ENCODE results near the gene CDK15.

CDK15 gene

GRCh38 chr2:201858281-201859184 lies 52.2 kb downstream of the CDK15 start:
- DNase-seq (ENCODE audit: low read depth, low spot score), result no peak

GRCh38 chr2:201859949-201860348 lies 53.6 kb downstream of the CDK15 start:
- DNase-seq (ENCODE audit: low read depth, low spot score), result no peak
- H3K27ac ChIP-seq, result no peak overlapping the region

More at GRCh38 chr2:201858281-201859184, 52.2 kb downstream of the CDK15 start:
- H3K27ac ChIP-seq, result no peak overlapping the region

DNA sequence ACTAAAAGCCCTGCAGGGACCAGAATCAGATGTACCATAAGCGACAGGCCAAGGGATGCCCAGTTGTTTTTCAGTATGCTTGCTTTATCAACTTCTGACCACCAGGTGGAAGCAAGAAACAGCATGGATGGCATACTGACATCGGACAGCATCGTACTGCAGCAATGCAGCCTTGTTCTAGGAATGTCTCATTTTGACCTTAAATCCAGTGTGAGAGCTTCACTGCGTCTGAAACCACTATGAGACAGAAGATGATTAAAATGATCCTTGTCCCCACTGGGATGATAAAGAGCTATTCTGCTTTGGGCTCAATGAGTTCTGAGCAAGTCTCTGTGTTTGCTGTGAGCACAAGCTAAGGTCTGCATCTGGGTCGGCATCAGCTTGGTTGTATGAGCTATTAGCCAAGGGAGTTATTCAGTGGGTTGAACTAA lies 54.3 kb downstream of the CDK15 start:
- H3K27ac ChIP-seq, result no peak overlapping the region
- DNase-seq (ENCODE audit: low read depth, low spot score), result no peak

- no peak for DNase-seq (ENCODE audit: low read depth, low spot score)
- H3K27ac ChIP-seq, result no peak overlapping the region
Measured at GRCh38 chr2:201862843-201863242, 56.5 kb downstream of the CDK15 start.

GRCh38 chr2:201866643-201867473 lies 60.5 kb downstream of the CDK15 start:
- H3K27ac ChIP-seq, result no peak overlapping the region
- DNase-seq (ENCODE audit: low read depth, low spot score), result no peak

DNA sequence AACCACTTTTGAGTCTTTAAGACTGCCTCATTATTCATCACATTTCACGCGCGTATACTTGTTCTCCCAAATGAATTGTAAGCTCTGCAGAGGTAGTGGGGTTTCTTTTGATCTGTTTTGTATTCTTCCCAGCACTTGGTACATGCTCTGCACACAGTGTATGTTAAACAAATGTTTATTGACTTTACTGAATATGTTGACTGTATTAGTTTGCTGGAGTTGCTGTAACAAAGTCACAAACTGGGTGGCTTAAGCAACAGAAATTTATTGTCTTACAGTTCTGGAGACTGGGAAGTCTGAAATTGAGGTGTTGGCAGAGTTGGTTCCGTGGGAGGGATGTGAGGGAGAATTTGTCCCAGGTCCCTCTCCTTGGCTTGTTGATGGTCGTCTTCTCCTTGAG lies 65.1 kb downstream of the CDK15 start:
- DNase-seq (ENCODE audit: low read depth, low spot score), result no peak
- no peak overlapping the region for H3K27ac ChIP-seq

GRCh38 chr2:201872591-201872990 lies 66.3 kb downstream of the CDK15 start:
- no peak for DNase-seq (ENCODE audit: low read depth, low spot score)
- H3K27ac ChIP-seq, result no peak overlapping the region

GRCh38 chr2:201879996-201880395 lies 73.7 kb downstream of the CDK15 start:
- DNase-seq (ENCODE audit: low read depth, low spot score), result no peak
- no peak overlapping the region for H3K27ac ChIP-seq

DNA sequence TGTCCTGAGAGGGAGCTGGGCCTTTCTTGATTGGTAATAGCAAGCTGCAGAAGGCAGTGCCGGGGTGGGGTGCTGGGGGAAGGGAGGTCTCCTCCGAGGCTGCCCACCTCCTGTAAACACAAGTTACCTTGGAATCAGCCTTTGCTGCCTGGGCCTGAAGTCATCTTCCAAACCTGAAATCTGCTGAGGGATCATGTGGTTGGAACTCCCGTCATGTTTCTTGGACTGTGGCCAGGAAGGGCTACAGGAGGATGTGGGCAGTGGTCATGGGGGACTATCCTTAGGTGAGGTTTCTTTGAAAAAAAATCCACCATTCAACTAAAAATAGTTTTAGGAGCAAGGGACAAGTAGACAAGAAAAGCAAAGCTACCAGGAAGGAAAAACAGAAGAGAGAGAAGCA lies 74.2 kb downstream of the CDK15 start:
- no peak for DNase-seq (ENCODE audit: low read depth, low spot score)
- no peak overlapping the region for H3K27ac ChIP-seq

DNA sequence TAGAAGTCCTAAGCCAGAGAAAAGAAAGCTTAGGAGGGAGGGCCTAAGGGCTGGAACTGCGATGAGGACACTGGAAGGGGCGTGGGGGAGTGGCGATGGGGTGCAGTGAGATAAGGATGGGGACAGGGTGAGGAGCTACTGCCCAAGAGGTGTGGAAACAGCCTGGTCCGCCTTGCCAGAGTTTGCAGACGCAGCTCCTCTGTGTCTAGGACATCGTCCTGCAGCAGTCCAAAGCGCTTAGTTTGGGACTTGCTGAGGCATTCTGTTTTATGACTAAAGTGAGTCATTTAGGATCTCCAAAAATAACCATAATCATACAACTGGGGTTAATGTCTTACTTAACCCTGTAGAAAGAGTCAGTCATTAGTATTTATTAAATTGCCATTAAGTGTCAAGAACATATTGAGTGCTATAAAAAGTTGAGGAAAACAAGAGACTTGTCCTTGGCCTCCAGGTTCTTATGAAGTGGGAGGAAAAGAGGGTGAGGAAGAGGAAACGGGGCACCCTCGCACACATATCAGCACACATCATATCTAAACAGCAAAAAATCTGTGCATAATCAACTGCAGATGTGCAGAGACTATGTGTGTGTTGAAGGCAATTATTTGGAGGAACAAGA lies 74.8 kb downstream of the CDK15 start:
- no peak for DNase-seq (ENCODE audit: low read depth, low spot score)
- H3K27ac ChIP-seq, result no peak overlapping the region

DNA sequence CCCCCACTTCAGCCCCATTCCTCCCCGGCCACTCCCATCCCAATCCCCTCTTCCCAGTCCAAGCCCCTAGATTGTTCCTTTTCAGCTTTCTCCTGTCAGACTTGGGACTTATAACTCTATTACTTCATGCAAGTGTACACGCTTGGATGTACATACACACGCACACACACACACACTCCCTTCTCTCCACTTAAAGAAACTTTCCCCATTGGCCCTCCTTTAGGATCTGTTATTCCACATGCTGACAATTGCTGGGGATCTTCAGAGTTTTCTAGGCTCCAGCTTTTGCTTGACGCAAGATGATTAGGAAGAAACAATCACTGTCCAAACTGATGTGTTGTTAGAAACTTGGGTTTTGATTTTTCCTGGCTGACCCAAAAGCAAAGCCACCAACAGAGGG lies 75.4 kb downstream of the CDK15 start:
- no peak overlapping the region for H3K27ac ChIP-seq
- no peak for DNase-seq (ENCODE audit: low read depth, low spot score)

DNA sequence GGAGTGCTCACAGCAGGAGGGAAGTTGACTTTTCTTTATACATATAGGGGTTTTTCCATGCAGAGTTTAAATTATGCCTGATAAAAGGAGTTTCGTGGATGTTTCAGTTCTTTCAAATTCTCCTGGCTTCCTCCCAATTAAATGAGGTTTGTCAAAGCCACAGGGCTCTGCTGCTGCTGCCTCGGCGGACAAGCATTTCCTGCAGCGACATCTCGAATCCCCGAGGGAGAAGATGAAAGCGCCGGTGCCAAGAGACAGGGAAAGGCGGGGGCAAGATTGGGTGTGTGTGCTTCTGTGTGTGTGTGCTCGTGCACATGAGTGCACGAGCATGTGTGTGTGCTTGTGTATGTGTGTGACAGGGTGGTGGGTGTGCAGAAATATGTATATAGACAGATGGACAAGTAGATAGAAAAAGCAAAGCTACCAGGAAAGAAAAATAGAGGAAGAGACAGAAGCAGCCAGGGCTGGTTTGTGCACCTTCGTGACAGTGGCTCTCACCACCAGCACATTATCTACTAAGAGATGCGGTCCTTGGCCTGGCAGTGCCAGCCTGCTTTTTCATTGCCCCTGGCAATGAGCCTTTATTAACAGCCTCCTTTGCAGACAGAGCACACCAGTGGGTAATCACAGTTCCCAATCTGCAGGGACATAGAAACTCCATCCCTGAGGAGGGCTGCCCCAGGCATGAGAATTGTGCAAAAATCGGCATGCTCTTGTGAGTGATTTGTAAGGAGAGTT lies 76.2 kb downstream of the CDK15 start:
- no peak overlapping the region for H3K27ac ChIP-seq
- no peak for DNase-seq (ENCODE audit: low read depth, low spot score)

DNA sequence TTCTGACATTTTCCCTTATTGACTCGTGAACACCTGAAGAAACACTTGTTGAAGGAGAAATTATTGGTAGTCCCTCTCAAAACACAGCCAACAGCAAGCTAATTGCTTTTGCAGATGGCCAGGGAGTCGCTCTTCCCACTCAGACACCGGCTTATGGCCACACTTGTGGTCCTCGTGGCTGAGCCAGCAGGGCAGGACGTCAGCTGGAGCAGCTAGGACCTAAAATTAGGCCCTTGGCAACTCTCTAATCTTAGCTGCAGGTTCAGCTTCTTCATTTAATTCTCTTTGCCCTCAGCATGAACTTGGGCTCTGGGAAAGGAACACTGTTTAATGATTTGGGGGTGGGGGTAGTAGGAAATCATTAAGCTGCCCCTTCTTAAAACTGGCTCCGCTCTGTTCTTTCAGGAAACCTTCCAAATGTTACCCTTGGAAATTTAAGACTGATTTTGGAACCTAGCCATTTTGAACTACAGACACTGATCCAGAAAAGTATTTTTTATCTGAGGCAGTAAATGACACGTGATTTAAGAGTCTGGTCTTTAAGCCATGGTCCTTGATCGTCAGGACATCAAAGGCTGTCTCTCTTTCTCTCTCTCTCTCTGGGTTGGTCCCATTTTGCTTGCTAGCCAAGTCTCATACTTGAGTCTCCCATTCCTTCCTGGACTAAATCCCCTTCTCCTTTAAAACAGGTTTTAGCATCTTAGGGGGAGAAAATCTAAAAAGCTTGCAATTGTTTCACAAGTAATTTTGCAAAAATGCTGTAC lies 77.5 kb downstream of the CDK15 start:
- no peak for DNase-seq (ENCODE audit: low read depth, low spot score)
- no peak overlapping the region for H3K27ac ChIP-seq

GRCh38 chr2:201886504-201886903 lies 80.2 kb downstream of the CDK15 start:
- DNase-seq (ENCODE audit: low read depth, low spot score), result peak; percentile 49
- H3K27ac ChIP-seq, result no peak overlapping the region

DNA sequence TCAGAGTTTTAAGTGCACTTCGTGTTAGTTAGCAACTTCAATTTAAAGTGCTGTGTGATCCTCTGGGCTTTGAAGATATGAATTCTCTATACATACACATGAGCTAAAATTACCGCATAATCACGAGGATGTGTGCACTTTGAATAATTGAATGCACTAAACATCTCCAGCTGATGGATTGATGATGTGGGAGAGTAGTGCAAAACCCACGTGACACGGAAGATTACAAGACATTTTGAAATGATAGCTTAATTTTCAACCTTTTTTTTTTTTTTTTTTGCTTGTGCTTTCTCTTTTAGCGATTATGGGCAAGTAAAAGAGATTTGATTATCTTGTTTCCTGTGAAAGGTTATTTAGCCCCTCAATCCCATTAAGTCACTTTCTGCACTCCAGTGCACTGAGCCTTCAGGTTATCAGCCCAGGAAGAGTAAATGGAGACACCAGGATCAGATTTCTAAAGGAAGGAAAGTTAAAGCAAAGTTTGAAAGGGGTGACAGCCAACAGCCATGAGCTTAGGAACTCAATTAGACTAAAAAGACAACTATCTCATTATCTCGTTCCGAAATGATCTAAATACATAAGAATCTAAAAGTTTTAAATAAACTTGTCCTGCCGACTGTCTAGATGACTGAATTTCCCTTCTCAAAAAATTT lies 81.6 kb downstream of the CDK15 start:
- DNase-seq (ENCODE audit: low read depth, low spot score), result no peak
- no peak overlapping the region for H3K27ac ChIP-seq

- DNase-seq (ENCODE audit: low read depth, low spot score), result no peak
- H3K27ac ChIP-seq, result no peak overlapping the region
Measured at GRCh38 chr2:201888426-201888800, 82.1 kb downstream of the CDK15 start.

DNA sequence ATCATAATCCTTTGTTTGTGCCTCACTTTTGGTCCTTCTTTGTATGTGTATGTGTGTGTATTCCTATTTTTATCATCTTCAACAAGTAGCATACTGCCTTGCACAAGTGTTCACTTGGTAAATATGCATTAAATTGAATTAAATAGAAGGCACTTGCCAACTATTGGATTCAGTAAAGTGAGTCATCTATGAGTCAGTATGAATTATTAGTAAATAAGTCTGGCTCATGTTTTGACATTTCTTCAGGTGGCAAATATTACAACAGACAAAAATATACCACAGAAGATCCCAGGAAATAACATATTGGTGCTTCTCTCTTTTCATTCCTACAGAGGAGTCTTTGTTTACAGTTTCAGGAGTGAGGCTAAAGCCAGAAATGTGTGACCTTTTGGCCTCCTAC lies 84.1 kb downstream of the CDK15 start:
- H3K27ac ChIP-seq, result peak overlapping the region; percentile 23
- DNase-seq (ENCODE audit: low read depth, low spot score), result peak; percentile 24

DNA sequence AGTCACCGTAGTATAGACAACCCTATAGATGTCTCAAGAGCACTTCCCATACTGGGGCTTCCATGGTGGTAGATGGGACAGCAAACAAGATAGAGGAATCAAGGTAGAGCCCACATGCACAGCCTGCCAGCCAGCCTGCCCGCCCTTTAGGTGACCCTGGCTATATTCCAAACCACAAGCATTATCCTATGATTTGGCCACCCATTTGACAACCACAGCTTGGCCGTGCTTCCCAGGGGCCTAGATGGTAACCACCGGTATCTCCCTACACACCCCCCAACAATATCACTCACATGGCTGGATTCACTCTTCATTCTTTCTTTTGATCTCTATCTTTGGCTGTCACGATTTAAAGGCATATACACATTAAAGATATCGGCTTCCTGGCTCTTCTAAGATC lies 85.3 kb downstream of the CDK15 start:
- DNase-seq (ENCODE audit: low read depth, low spot score), result no peak
- no peak overlapping the region for H3K27ac ChIP-seq

- H3K27ac ChIP-seq, result no peak overlapping the region
- DNase-seq (ENCODE audit: low read depth, low spot score), result no peak
Measured at GRCh38 chr2:201892516-201892915, 86.2 kb downstream of the CDK15 start.
